Activated naive CD4-positive, alpha-beta T cell (primary cell): ENCODE data around the gene SCAANT1.

ENCODE experiments used
- DNase-seq, 4 experiments: peaks; one replicate each; lab custom pipeline; 2025; lab: John Stamatoyannopoulos, UW

SCAANT1 gene

DNA sequence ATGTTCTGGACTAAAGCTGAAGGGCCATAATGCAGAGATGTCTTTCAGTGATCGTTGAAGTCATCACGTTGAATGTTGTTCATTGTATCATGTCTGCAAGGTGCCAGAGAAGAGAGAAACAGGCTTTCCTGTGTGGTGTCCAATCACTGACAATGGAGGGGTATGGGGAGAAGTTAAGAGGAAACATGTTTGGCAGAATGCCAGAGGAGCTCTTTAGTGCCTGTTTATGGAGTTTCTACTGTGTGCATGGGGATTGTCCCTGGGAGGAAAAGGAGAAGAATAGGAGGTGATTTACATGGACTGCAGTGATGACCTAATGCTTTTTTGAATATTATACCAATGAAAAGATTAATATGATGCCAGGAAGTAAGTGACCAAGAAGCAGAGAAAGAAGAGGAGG is 11.7 kb downstream of the SCAANT1 start:
- DNase-seq: no peak

DNA sequence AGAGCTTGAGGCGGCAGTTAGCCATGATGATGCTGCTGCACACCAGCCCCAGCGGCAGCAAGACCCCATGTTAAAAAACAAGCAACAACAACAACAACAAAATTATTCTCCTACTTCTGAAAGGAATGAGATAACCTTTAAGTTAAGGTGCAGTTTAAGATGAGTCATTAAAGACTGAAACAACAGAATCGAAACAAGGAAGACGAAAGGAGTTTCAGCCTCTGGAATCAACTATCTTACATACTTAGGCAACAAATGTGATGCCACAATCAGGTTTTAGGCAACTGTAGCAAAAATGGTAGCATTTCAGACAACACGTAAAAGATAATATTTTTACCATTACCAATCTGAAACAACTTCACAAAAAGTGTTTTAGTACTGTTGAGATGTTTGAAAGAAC is 12.2 kb downstream of the SCAANT1 start:
- DNase-seq: no peak

DNA sequence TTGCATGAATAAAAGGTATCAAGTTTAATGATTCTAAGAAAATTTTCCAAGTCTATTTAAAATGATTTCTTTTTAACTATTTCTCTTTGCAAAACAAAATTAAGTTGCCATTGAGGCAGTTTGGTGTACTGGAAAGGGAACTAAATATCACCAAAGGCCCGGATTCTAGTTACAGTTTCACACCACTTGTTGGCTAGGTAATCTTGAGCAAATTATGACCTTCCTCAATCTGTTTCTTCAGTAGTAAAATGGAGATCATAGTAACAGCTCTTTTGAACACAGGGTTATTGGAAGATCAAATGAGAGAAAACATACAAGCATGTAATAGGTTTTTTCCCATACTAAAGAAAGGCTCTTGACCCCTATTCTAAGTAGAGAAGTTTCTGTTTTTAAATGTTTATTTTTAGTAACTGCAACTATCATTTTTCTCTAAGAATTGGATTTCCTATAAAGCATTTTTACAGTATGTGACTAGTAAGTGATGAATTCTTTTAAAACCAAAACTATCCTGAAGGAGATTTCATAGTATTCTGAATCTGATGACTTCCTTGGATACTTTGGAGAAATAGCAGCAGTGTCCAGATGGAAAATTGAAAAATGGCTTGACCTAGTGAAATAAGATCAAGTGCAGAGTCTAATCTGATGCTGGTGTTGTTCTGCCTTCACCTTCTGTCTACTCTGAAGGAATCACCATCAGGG is 15.7 kb downstream of the SCAANT1 start:
- no peak for DNase-seq

DNA sequence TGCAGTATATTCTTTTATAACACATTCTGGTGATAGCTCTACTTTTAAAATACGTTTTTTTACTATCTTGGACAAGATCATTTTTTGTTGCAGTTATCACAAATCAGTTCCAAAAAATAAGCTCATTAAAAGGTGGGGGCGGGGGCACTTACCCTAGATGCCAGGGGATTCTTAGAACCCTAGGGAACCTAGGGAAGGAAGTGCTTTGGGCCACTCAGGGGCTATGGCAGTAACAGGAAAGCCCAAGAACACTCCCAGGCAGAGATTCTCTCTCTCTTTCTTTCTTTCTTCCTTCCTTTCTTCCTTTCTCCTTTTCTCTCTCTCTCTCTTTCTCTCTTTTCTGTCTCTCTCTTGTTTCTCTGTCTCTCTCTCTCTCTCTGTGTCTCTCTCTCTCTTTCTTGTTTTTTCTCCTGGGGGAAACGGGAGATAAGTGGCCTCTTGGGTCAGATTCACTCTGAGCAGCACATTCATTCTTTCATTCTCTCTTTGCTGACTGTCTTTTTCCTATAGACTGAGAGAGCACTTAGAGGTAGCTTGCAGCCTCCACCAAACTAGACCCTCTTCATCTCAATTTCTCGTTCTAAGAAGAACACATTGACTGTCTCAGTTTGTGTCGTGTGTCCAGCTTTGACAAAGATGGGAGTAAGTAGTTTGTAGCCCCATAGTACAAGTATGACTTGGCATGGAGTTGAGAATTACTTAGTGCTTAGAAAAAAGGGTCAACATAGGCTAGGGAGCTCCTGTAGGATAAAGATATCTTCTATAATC is 16.6 kb downstream of the SCAANT1 start:
- no peak for DNase-seq

DNA sequence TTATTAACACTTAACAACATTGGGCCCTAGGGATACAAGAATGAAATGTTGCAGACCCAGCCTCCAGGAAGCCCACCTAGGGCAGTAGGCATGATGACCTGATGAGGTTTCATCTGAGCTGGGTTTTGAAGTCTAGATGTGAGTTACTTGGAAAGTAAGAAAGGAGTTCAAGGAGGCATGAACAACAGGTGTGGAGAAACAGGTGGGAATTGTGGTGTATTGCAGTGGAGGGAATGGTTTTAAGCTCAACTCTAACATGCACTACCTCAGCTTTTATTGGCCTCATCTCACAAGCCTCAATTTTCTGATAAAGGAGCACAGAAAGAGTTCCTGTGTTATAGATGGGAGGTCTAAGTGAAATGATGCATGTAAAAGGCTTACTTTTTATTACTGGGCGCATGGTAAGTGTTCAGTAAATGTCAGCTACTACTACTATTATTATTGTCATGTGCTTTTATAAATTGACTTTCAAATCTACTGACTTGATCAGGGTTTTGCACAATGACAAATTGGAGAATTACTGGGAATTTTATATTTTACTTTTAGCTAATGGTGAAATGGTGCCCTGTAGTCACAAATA is 19.3 kb downstream of the SCAANT1 start:
- DNase-seq: no peak

DNA sequence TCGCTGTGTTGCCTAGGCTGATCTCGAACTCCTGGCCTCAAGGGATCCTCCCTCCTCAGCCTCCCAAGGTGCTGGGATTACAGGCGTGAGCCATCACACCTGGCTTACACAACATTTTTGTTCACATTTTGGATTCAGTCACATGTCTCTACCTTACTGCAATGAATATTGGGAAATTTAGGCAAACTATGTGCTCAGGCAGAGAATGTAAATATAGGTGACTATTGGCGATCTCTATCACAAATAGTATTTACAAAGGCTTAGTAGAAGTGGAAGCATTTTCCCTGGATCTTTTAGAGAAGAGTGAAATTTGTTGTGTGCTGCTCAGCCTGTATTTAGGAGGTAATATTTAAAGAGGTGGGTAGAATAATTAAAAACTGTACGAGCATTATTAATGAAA is 20.7 kb downstream of the SCAANT1 start:
- DNase-seq: no peak

DNA sequence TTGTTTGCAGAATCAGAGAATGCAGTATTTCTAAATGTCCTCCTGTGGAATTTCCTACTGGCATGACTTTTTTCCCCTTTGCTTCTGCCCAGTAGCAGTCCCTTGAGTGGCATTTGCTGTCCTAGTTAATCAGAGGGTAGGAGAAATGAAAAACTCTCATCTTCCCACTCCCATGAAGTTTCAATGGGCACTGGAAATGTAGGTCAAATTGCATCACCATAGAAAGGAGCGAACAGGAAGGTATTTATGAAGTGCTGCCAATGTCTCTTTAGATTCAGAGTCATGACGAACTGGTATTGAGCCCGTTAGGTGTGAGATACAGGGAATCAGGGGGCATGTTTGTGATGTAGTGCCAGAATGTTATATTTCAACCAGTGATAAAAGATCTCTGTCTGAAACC is 25.3 kb downstream of the SCAANT1 start:
- no peak for DNase-seq

DNA sequence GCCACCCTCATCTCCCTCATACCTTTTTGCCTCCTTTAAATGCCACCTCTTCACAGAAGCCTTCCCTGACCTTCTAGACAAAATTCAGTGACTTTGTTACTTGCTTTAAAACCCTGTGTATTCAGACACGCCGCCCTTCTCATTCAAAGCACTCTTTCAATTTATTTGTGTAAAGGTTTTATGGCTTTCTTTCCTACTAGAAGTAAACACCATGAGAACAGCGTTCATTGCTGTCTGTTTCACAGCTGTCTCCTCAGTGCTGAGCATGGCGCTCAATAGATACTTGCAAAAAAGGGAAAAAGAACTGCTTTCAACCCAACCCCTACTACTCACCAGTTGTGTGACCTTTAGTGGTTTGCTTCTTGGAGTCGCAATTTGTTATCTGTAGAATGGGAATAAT is 31.5 kb downstream of the SCAANT1 start:
- DNase-seq: no peak

DNA sequence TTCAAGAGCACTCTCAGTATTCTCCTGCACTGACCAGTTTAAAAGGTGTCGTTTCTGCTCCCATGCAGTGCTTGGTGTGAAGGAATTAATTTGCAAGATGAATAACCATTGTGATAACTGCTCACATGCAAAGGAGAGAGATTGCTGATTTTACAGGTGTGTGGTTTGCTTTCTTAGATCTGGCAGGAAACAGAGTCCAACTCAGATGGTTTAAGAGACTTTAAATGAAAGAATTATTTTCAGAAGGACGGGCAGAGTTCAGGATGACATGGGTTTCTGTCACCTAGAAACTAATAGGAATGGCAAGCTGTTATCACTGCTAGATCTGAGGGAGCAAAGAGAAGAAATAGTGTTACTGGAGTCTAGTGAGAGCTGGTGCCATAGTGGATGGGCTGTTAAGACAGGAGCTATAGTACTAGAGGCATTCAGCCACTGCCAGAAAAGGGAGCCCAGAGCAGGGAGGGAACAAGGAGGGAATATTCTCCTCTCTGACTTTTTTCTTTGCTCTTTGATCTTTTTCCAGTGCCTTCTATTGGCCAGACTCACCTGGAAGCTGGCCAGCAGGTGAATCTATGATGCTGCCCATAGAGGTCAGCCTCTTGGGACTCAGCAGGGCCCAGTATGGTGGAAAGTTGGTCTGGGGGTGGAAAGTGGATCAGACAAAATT is 33.7 kb downstream of the SCAANT1 start:
- DNase-seq: no peak

DNA sequence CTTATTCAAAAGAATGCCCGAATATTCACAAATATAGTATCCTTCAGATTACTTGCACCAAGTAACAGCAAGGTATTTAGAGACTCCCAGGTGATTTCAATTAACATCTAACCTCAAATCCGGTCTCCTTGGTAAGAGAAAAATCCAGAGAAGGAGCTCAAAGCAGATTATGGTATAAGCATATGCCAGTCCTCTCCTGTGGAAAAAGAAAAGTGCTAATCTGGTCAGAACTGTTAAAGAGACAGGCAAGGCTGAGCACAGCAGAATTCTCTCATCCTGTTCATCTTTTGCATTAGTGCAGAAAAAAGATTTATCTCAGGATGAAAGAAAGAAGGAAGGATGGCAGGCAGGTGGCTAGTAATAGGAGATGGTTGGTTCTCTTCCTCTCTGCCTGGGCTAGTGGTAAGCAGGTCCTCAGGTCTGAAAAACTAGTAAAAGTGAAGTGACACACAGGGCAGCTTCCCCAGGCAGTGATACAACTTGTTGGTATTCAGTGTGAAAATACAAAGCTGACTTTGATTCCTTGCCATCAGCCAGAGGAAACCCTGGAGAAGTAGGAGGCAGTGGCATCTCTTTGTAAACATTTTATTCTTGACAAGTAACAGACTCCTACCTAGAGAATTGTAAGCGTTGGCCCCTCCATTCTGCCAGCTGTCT is 34.3 kb downstream of the SCAANT1 start:
- DNase-seq: no peak

DNA sequence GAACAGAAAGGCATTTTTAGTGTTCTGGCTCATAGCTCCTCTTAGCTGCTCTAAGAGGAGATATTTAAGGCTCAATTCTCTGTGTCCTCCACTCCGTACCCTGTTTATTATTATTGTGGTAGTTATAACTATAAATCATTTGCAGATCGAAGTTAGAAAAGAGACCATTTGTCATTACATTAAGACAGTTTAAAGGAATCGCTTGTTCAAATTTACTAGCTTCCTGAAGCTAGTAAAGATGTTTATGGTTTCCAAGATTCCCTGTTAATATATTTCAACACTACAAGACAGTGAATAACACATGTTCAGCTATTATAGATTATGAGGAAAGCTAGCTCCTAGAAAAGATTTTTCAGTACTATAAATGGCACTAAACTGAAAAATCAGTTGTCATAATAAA is 35.9 kb downstream of the SCAANT1 start:
- no peak for DNase-seq

DNA sequence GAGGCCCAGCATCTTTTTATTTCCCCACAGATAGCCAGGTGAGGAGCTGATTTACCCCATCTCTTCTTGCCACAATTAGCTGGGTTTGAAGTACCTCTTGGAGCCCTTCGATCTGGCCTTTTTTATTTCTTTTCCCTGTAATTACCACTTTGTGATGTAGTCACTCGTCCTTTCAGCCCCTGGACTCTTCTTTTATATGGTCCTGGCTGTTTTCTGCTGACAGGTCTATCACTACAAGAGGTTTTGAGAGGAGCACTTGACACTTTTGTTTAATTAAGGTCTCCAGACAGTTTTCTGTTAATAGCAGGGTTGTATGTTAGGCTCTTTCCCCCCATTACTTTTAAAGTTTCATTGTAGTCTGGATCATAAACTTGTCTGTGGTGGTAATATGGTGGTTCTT is 36.7 kb downstream of the SCAANT1 start:
- DNase-seq: no peak

DNA sequence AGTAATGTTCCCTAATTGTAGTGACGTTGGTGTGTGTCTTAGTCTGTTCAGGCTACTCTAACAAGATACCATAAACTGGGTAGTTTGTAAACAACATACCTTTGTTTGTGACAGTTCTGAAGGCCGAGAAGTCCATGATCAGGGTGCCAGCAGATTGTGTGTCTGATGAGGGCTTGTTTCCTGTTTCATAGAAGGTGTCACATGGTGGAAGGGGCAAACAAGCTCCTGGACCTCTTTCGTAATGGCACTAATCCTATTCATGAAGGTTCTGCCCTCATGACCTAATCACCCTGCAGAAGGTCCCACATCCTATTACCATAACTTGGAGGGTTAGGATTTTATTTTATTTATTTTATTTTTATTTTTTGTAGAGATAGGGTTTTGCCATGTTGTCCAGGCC is 37.4 kb downstream of the SCAANT1 start:
- no peak for DNase-seq

DNA sequence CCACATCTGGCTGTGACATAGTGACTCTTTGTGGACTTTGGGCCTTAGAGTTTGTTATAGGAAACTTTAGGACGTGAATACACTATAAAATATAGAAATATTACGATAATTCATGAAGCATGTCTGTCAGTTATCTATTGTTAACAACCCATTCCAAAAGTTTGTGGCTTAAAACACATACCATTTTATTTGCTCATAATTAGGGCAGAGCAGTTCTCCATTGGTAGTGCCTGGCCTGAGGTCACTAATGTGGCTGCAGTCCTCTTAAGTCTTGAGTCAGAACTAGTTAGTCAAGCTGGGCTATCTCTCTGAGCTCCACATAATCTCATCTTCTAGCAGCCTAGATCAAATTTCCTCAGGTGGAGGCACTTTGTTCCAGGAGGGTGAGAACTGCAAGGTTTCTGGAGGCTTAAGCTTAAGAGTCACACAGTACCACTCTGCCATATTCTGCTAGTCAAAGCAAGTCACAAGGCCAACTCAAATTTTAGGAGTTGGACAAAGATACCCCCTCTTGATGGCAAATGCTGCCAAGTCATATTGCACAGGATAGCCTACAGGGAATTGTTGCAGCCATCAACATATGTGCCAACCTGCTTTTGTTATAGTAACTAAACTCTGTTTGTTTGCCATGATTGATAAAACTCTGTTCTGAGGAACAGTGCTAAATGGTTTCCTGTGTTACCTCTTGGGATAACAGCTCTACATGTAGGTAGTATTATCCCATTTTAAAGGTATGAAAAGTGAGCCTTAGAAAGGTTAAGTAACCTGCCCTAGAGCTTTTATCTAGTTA is 39.9 kb downstream of the SCAANT1 start:
- no peak for DNase-seq

DNA sequence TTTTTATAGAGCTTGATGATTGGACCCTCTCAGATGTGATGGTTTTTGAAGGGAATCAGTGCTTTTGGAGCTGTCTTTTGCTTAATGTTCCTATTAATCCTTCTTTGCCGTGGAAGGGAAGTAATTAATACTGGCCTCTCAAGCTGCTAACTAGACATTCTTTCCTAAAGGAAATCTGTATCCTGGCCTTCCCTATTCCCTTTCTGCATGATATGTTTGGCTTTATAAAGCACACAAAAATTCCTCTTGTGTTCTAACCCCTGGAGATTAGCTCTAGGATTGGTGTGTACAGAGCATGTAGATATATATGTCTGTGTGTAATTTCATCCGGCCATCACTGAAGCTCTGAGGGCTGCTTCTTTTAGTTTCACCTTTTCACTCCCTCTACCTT is 41.6 kb downstream of the SCAANT1 start:
- DNase-seq: no peak

DNA sequence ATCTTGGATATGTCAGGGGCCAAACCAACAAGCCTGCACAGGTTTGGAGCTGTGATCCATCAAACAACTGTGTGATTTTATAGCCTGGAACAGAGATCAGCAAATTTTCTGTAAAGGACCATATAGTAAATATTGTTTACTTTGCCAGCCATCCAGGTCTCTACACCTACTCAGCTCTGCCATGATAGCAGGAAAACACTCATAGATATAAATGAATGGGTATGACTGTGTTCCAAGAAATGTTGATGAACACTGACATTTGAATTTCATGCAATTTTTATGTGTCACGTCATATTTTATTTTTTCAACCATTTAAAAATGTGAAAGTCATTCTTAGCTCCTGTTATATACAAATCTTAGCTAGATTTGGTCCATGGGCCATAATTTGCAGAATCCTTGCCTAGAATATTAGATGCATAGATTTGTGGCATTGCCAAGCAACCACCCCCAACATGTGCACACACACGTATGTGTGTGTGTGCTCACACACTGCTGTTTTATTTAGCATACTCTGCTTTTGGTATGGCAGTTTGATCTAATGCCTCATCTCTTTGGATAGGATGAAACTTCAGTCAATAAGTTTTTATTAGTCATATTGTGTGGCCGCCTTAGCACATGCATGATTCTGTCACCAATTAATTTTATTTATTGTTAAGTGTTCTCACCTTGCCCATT is 42.1 kb downstream of the SCAANT1 start:
- DNase-seq: no peak

DNA sequence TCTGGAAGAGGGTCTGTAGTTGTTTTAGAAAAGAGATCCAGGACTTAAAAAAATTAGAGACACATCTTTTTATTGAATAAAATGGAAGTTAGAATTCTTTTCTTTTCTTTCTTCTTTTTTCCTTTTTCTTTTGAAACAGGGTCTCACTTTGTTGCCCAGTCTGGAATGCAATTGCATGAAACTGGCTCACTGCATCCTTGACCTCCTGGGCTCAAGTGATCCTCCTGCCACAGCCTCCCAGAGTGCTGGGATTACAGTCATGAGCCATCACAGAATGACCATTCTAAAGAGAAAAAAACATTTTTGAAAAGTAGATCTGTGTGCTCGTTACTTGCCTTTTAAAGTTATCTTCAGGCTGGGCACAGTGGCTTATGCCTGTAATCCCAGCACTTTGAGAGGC is 45.0 kb downstream of the SCAANT1 start:
- no peak for DNase-seq

DNA sequence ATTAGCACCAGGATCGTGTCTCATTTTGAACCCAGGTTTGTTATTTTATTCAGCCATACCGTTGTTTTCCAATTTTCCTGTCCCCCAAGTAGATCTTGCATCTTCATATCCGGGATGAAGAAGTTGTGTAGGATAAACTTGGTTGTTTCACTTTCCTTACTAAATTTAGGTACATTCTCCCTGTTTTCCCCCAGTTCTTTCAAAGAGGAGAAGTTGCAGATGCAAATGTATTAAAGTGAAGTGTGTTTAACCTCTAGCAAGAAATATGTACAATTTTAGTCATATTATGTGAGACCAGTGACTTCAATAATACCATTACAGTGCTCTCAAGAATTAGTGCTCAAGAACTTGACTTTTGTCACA is 47.2 kb downstream of the SCAANT1 start:
- no peak for DNase-seq

DNA sequence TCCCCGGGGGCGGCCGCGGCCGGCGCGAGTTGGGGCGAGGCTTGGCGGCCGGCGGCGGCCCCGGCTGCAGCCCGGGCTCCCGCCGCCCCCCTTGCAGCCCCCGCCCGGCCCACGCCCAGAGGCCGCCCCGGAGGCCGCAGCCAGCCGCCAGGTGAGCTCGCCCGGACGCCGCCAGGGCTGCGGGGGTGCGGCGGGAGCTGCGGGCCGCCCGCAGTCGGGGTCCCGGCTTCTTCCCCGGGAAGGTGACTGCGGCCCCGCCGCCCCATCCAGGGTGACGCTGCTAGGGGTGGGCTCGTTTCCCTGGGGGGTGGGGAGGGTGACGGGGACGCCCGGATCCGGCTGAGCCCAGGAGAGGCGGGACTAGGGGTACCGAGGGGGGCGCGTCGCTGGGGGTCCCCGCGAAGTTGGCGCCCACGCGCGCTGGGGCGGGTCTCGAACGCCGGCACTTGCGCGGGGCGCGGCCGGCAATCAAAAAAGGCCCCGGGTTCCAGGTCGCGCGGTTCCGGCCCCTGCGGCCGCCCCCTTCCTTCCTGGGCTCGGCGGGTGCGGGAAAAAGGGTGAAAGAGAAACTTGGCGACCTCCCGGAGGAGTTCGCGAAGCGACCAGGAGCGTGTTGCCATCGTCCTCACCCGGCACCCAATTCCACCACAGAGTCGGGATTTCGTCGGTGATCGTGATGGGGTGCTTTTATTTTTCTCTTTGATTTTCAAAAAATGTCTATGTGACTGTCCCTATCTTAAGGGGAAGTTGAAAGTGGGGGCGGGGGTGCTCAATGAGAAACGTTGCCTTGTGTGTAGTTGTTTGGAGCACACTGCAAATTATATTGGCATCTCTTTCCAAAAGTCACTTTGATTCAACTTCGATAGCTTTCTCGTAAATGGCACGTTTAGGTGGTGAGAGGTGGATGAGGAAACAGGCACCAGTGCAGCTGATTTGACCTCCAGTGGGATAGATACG is 47.9 kb downstream of the SCAANT1 start:
- DNase-seq: peak in 3 of 4 experiments; percentile 12 to 36 (median 24)
